NCI-H774 (cell line): ENCODE results near the gene PES1.
"Not testable (repeated sequence)": the region's sequence is repeated elsewhere in the genome, so short reads cannot be mapped to it uniquely, and the experiment has no call there.

Experiments used
- DNase-seq: peaks from one replicate; lab custom pipeline; 2025; lab: John Stamatoyannopoulos, UW

PES1 gene

GRCh38 chr22:30591588-30592359, at the start of gene PES1:
Gene PES1 (minus strand): TSS chr22:30591910. CDS start chr22:30591833, 77 bp downstream.
- DNase-seq: peak; percentile 89

- no peak for DNase-seq
Observed at GRCh38 chr22:30640839-30641430, 49.2 kb upstream of the PES1 start.

- no peak for DNase-seq
Observed at GRCh38 chr22:30640361-30640760, 48.7 kb upstream of the PES1 start.

GRCh38 chr22:30637701-30638114, 46.0 kb upstream of the PES1 start:
- DNase-seq: no peak

- no peak for DNase-seq
Observed at GRCh38 chr22:30636226-30637077, 44.7 kb upstream of the PES1 start.

GRCh38 chr22:30635273-30636225, 43.8 kb upstream of the PES1 start, which contains the start of gene SLC35E4:
Gene SLC35E4 (plus strand): TSS chr22:30635781. CDS start chr22:30636451, 670 bp downstream.
- DNase-seq: peak; percentile 61

GRCh38 chr22:30634471-30635233, 42.9 kb upstream of the PES1 start:
- DNase-seq: peak; percentile 13

GRCh38 chr22:30631469-30631868, 39.8 kb upstream of the PES1 start:
- DNase-seq: not testable (repeated sequence)

GRCh38 chr22:30628491-30628890, 36.8 kb upstream of the PES1 start:
- DNase-seq: no peak

GRCh38 chr22:30627471-30627870, 35.8 kb upstream of the PES1 start:
- no peak for DNase-seq

GRCh38 chr22:30626413-30626812, 34.7 kb upstream of the PES1 start:
- DNase-seq: no peak

GRCh38 chr22:30619909-30620308, 28.2 kb upstream of the PES1 start:
- not testable (repeated sequence) for DNase-seq

- DNase-seq: no peak
Observed at GRCh38 chr22:30617819-30618218, 26.1 kb upstream of the PES1 start.

GRCh38 chr22:30615543-30615954, 23.8 kb upstream of the PES1 start:
- DNase-seq: no peak

- DNase-seq: no peak
Observed at GRCh38 chr22:30614879-30615278, 23.2 kb upstream of the PES1 start.

GRCh38 chr22:30614268-30614667, 22.6 kb upstream of the PES1 start:
- no peak for DNase-seq

- DNase-seq: no peak
Observed at GRCh38 chr22:30612789-30613188, 21.1 kb upstream of the PES1 start.

- DNase-seq: no peak
Observed at GRCh38 chr22:30611197-30611596, 19.5 kb upstream of the PES1 start.

GRCh38 chr22:30610299-30610698, 18.6 kb upstream of the PES1 start:
- DNase-seq: no peak
